Lung (tissue), 12 donors: ENCODE results near the gene PTPN21. TPM values are rescaled to one million over a fixed set of nuclear protein-coding genes. Genes with fewer than 3 reads are reported as not detected.
A peak's percentile ranks its signal among the peaks of the same experiment; 100 is the strongest.

Source experiments
- ATAC-seq: fragments of 200-7000 bp; cut with Tn5 transposase; one replicate; pipeline ENCODE4 v1.9.1; 2020; ENCODE audit warnings: moderate number of reproducible peaks; ENCODE audit not compliant: insufficient read depth, low FRiP score
- DNase-seq, 3 donors: peaks; one replicate each; pipeline ENCODE4 v3.0.0-alpha.2; 2013 to 2017
- H3K27ac ChIP-seq, 2 donors: one replicate each; pipeline ENCODE4 v1.5.1; 2013; ENCODE audit warnings: mild to moderate bottlenecking in 2 of 2, moderate library complexity in 2 of 2, control low read depth in 1 of 2, inconsistent platforms in 1 of 2, low read depth in 1 of 2, low read length in 1 of 2
- H3K27me3 ChIP-seq, 3 donors: one replicate each; pipeline ENCODE4 v1.5.1; 2013; ENCODE audit warnings: low read length in 2 of 3; ENCODE audit not compliant: control insufficient read depth in 3 of 3, insufficient read depth in 3 of 3
- H3K36me3 ChIP-seq, 4 donors: one replicate each; pipeline ENCODE4 v1.5.1; 2013; ENCODE audit warnings: low read length in 4 of 4, mild to moderate bottlenecking in 1 of 4, moderate library complexity in 1 of 4; ENCODE audit not compliant: control insufficient read depth in 4 of 4, insufficient read depth in 4 of 4
- H3K4me1 ChIP-seq, 5 donors: one replicate each; pipeline ENCODE4 v1.5.1; 2013; ENCODE audit warnings: low read length in 5 of 5, mild to moderate bottlenecking in 2 of 5, moderate library complexity in 1 of 5; ENCODE audit not compliant: control insufficient read depth in 5 of 5, insufficient read depth in 5 of 5
- H3K4me3 ChIP-seq: one replicate; pipeline ENCODE4 v1.5.1; 2013; ENCODE audit warnings: mild to moderate bottlenecking, control low read depth, moderate library complexity
- H3K9ac ChIP-seq, 2 donors: one replicate each; pipeline ENCODE4 v1.5.1; 2013; ENCODE audit warnings: low read length in 2 of 2, control low read depth in 1 of 2; ENCODE audit not compliant: insufficient read depth in 1 of 2
- H3K9me3 ChIP-seq, 4 donors: one replicate each; pipeline ENCODE4 v1.5.1; 2013; ENCODE audit warnings: low read length in 3 of 4, mild to moderate bottlenecking in 1 of 4, moderate library complexity in 1 of 4; ENCODE audit not compliant: control insufficient read depth in 4 of 4, insufficient read depth in 3 of 4
- WGBS, 2 donors: extraction: QIAGEN DNeasy Blood & Tissue Kit; methylation state at CpG; one replicate each; pipeline ENCODE4 v1.1.7; 2013; 5-methylcytosine and 5-hydroxymethylcytosine counted together
- polyA plus RNA-seq, 2 donors: library from polyadenylated mRNA; stranded (reverse); fragments of 200-250 nt; gene quantifications; one replicate each; pipeline ENCODE4 v1.2.1, GENCODE V29; 2013
- total RNA-seq, 2 donors: library from RNA; depleted of rRNA in 1 of 2; stranded (reverse); fragments of >200 nt in 1 of 2; gene quantifications; one replicate each; pipeline ENCODE4 v1.2.1, GENCODE V29; 2014 to 2021
- TF ChIP-seq, protein P1 (sequence below): IDR thresholded peaks from 2 replicates; pipeline ENCODE4 v1.5.1; 2012; ENCODE audit warnings: mild to moderate bottlenecking; ENCODE audit errors: control extremely low read depth, extremely low read depth
- donor health status: control.
- donor health status: control.
- donor health status: Bipolar disorder and iron deficiency.
- donor health status: healthy.
- donor health status: DM: yes; HTN: yes; CAD: no.

Gene PTPN21
- total and polyA plus RNA-seq, 4 donors: 8.2 to 39.3 (median 20.2) TPM

DNA sequence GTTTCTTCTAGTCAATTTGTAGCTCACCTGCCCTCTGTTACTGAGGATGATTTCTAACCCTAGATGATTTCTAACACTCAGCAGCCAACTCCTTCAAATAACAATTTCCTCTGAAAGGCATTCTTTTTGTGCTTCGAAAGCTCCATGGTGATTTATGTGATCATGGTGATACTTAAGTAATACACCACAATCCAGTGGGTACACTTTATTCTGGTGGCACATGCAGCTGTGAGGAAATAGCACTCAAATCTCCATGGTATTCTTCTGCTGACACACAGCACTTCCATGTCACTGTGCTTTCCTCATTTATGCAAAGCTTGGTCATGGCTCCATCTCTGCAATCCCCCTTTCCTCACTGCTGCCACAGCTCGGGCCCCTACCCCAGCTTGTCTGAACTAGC lies 73.7 kb downstream of the PTPN21 start:
- 79 to 87% methylated on average over 2 of the region's 2 CpGs for WGBS, 2 donors
- ATAC-seq (no peak), DNase-seq (no peak)
- peaks cover 0 to 4% (median 0%) of the 10 kb centered on the region in 5 donors for H3K4me1 ChIP-seq
- H3K36me3 ChIP-seq: peaks cover 14 to 35% (median 20%) of the 10 kb centered on the region in 4 donors
- peaks cover 0 to 5% (median 0%) of the 10 kb centered on the region in 4 donors for H3K9me3 ChIP-seq
- H3K4me3 ChIP-seq: no peak overlapping the region
- H3K9ac ChIP-seq: no peak overlapping the region
- TF ChIP-seq, protein P1, sequence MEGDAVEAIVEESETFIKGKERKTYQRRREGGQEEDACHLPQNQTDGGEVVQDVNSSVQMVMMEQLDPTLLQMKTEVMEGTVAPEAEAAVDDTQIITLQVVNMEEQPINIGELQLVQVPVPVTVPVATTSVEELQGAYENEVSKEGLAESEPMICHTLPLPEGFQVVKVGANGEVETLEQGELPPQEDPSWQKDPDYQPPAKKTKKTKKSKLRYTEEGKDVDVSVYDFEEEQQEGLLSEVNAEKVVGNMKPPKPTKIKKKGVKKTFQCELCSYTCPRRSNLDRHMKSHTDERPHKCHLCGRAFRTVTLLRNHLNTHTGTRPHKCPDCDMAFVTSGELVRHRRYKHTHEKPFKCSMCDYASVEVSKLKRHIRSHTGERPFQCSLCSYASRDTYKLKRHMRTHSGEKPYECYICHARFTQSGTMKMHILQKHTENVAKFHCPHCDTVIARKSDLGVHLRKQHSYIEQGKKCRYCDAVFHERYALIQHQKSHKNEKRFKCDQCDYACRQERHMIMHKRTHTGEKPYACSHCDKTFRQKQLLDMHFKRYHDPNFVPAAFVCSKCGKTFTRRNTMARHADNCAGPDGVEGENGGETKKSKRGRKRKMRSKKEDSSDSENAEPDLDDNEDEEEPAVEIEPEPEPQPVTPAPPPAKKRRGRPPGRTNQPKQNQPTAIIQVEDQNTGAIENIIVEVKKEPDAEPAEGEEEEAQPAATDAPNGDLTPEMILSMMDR: no peak
- peak overlapping the region in 1 of 2 donors; percentile 64 for H3K27ac ChIP-seq
- H3K27me3 ChIP-seq: no peaks in the 10 kb centered on the region

DNA sequence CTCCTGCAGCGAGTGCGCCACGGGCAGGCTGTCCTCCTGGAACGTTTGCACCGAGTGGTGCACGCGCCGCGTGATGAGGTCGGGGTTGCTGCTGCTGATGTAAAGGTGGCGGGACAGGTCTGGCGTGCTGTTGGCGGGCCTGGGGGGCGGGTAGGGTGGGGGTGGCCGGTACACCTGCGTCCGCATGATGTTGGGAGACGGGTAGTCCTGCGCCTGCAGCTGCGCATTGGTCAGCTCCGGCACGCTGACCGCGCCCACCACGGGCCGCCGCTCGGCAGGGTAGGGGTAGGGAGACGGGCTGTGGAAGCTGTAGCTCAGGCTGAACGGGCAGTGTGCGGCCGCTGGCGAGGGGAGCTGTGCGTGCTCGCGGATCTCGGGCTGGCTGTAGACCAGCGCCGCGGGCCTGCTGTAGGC lies 75.2 kb downstream of the PTPN21 start:
- no peak overlapping the region for H3K4me3 ChIP-seq
- H3K4me1 ChIP-seq: peaks cover 0 to 4% (median 0%) of the 10 kb centered on the region in 5 donors
- TF ChIP-seq, protein P1: no peak
- 88 to 93% methylated on average over 37 to 40 of the region's 40 CpGs for WGBS, 2 donors
- H3K9me3 ChIP-seq: peaks cover 0 to 5% (median 0%) of the 10 kb centered on the region in 4 donors
- no peak for DNase-seq
- H3K27ac ChIP-seq: no peak overlapping the region
- H3K27me3 ChIP-seq: no peaks in the 10 kb centered on the region
- no peak overlapping the region for H3K9ac ChIP-seq
- peaks cover 18 to 40% (median 23%) of the 10 kb centered on the region in 4 donors for H3K36me3 ChIP-seq
- no peak for ATAC-seq

GRCh38 chr14:88478931-88479330 lies 75.9 kb downstream of the PTPN21 start:
- no peak for ATAC-seq
- TF ChIP-seq, protein P1: no peak
- 97% methylated on average over 36 of the region's 36 CpGs for WGBS, 2 donors
- Histone ChIP-seq H3K9me3 (peaks cover 0 to 5% (median 0%) of the 10 kb centered on the region in 4 donors), H3K27me3 (no peaks in the 10 kb centered on the region), H3K4me1 (peaks cover 0 to 5% (median 0%) of the 10 kb centered on the region in 5 donors), H3K4me3 (no peak overlapping the region), H3K27ac (no peak overlapping the region), H3K9ac (no peak overlapping the region), H3K36me3 (peaks cover 18 to 40% (median 21%) of the 10 kb centered on the region in 4 donors)
- DNase-seq: no peak
